ENCODE data around the gene TUBGCP3.

TUBGCP3 gene

GRCh38 chr13:112479389-112479788 is 108.6 kb downstream of the TUBGCP3 start:
- no peak for DNase-seq (ENCODE audit: low spot score)

DNA sequence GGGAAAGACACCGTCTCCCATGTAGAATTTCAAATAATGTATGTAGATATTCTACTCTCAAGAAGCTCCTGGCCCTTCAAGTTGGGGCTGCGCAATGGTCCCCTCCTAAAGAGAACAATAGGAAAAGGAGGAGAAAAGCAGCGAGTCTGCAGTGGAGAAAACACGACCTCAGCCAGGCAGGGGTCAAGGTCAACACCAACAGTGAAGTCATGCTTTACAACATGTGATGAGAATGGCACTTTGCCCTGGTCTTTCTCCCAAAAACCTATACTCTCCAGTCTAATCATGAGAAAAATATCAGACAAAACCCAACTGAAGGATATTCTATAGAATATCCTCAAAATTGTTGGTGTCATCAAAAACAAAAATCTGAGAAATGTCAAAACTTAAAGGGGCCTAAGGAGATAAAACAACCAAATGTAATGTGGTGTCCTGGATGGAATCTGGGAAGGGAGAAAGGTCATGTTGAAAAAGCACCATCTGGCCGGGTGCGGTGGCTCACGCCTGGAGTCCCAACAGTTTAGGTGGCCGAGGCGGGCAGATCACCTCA is 110.8 kb downstream of the TUBGCP3 start:
- no peak for DNase-seq (ENCODE audit: low spot score)

GRCh38 chr13:112475889-112476288 is 112.1 kb downstream of the TUBGCP3 start:
- no peak for DNase-seq (ENCODE audit: low spot score)

GRCh38 chr13:112474869-112475268 is 113.1 kb downstream of the TUBGCP3 start:
- no peak for DNase-seq (ENCODE audit: low spot score)

- DNase-seq (ENCODE audit: low spot score), result no peak
Observed at GRCh38 chr13:112473818-112474217, 114.1 kb downstream of the TUBGCP3 start.

GRCh38 chr13:112469071-112469745 is 118.7 kb downstream of the TUBGCP3 start:
- DNase-seq (ENCODE audit: low spot score), result no peak

DNA sequence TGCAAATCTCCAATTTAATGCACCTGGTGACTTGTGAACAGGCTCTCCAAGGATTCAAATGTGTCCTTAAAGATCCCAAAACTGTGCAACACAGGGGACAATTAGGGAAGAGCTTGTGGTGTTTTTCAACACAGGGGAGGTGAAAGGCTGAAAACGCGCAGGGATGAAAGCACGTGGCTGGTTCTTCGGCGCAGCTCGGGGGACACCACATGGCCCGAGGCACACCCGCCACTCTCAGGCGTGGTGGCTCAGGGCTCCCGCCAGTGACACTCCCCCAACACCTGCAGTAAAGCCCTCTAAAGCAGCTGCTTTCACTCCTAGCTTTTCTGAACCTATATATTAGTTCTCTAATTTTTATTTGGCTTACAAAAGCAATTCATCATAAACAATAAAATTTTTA is 119.9 kb downstream of the TUBGCP3 start:
- no peak for DNase-seq (ENCODE audit: low spot score)

DNA sequence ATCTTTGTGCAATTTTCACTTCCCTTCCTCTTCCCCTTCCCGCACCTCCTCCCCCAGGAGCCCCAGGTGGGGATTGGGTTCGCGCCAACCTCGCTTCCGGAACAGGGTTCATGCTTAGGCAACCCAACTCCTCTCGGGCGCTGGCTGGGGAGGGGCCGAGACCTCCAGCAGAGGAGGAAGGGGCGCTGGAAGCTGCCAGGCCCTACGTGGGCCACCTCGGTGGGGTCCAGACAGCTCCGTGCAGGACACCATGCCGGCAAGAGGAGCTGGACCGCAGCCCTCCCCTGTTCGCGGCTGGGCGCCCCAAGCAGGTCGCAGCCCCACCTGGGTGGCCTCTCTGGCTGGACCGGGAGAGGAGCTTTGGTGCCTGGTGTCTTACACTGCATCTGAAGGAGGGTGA is 120.7 kb downstream of the TUBGCP3 start:
- DNase-seq (ENCODE audit: low spot score), result no peak

DNA sequence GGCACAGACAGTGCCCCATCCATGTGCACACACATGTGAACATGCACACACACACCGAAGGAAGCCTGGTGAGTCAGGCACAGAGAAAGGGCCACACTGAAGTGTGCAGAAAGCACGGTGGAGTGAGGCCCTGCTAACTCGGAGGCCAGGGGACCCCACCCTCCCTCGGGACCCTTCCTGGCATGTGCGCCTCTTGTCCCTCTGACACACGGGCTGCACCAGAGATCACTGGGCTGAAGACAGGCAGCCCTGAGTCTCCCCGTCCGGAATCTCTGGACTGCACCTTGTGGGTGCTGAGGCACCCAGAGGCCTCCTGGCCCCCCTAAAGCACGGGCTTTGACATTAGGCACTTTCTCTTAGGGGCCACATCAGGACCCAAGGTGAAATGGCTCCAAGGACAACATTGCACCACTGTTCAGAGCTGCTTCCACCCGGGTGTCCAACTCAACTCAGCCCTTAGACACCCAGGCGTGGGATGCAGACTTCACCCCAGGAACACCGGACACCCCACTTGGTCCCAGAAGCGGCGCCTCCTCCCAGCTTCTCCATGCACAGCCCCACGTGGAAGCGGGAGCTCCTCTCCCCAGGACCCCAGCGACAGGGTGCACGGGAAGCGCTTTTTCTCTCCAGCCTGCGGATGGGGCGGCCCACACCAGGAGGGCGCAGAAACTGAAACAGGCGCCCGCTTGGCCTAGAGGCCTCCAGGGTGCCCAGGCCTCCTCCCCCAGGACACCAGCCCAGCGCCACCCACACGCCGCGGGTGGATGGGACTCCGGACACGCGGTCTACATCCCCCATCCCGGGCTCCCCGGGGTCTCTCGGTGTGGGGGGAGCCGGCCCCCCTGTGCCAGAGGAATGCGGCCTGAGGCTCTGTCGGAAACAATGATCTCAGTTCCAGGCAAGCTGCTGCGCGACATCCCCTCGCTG is 121.6 kb downstream of the TUBGCP3 start:
- DNase-seq (ENCODE audit: low spot score), result no peak

GRCh38 chr13:112465251-112466131 is 122.5 kb downstream of the TUBGCP3 start:
- no peak for DNase-seq (ENCODE audit: low spot score)

GRCh38 chr13:112464720-112465119 is 123.2 kb downstream of the TUBGCP3 start:
- DNase-seq (ENCODE audit: low spot score), result no peak

- no peak for DNase-seq (ENCODE audit: low spot score)
Observed at GRCh38 chr13:112462408-112462807, 125.5 kb downstream of the TUBGCP3 start.

DNA sequence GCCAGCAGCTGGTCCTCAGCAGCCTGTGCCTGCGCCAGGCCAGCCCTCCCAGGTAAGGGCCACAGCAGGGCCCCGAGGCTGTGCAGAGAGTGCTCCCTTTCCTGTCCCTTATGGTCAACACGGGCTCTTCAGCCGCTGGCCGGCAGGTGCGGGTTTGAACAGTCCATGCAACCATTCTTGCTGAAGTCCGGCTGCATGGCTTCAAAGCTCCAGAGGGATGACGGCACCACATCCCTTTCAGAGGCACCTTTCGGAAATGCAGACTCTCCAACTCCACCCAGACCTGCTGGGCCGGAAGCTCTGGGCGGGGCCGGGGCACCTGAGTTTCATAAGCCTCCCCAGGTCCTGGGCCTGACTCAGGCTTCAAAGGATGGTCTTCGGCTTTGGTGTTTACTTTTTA is 130.5 kb downstream of the TUBGCP3 start:
- DNase-seq (ENCODE audit: low spot score), result no peak

- DNase-seq (ENCODE audit: low spot score), result no peak
Observed at GRCh38 chr13:112457081-112457480, 130.9 kb downstream of the TUBGCP3 start.

GRCh38 chr13:112456138-112457056 is 131.6 kb downstream of the TUBGCP3 start:
- DNase-seq (ENCODE audit: low spot score), result peak; percentile 32

- peak; percentile 39 for DNase-seq (ENCODE audit: low spot score)
Observed at GRCh38 chr13:112455476-112456059, 132.4 kb downstream of the TUBGCP3 start.

DNA sequence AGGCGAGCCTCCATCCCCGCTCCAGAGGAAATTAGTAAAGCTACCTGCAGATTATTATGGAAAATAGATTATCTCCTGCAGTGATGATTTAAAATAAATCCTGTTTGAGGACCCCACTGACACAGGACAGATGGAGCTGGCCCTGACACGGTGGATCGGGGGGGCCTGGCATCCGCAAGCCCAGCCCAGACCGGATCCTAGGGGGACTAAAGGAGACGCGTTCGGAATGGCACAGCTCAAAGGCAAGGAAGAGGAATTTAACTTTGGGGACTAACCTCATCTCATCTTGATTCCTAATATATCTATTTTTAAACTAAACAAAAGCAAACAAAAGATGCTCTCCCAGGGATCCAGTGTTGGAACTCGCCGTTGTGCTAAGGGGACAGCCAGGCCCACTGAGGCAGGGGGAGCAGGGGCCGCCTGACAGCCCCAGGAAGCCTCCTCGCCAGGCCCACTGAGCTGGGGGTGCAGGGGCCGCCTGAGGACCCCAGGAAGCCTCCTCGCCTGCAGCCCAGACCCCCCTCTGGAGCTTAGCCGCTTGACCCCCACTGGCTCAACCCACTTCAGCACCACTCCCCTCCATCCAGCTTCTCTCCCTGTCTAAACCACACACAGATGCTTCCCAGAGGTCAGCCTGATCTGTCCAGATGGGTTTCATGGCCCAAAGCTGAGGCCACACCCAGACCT is 133.2 kb downstream of the TUBGCP3 start:
- DNase-seq (ENCODE audit: low spot score), result no peak

GRCh38 chr13:112453874-112454647 is 133.9 kb downstream of the TUBGCP3 start:
- peak; percentile 37 for DNase-seq (ENCODE audit: low spot score)

- peak; percentile 39 for DNase-seq (ENCODE audit: low spot score)
Observed at GRCh38 chr13:112453207-112453829, 134.6 kb downstream of the TUBGCP3 start.
